HEK293T (cell line): ENCODE data around the gene FANCG.

Source experiments
- ARNT ChIP-seq: fragments of 450-650 bp; IDR thresholded peaks from 2 replicates; pipeline ENCODE4 v1.6.1; 2017; ENCODE audit warnings: mild to moderate bottlenecking
- BHLHE40 ChIP-seq: fragments of 450-650 bp; IDR thresholded peaks from 2 replicates; pipeline ENCODE4 v1.6.1; 2016; ENCODE audit warnings: mild to moderate bottlenecking, moderate library complexity, borderline replicate concordance
- ELF4 ChIP-seq: fragments of 450-650 bp; IDR thresholded peaks from 2 replicates; pipeline ENCODE4 v1.6.1; 2017; ENCODE audit warnings: antibody characterized with exemption
- FOXA1 ChIP-seq: fragments of 450-650 bp; IDR thresholded peaks from 2 replicates; pipeline ENCODE4 v1.6.1; 2016; ENCODE audit warnings: mild to moderate bottlenecking
- FOXK2 ChIP-seq: fragments of 450-650 bp; IDR thresholded peaks from 2 replicates; pipeline ENCODE4 v1.6.1; 2016; ENCODE audit warnings: mild to moderate bottlenecking
- FOXM1 ChIP-seq: fragments of 450-650 bp; IDR thresholded peaks from 2 replicates; pipeline ENCODE4 v1.6.1; 2017; ENCODE audit warnings: mild to moderate bottlenecking, borderline replicate concordance
- HDGF ChIP-seq: fragments of 450-650 bp; IDR thresholded peaks from 2 replicates; pipeline ENCODE4 v1.6.1; 2017; ENCODE audit warnings: antibody characterized with exemption, borderline replicate concordance
- LEF1 ChIP-seq: fragments of 450-650 bp; IDR thresholded peaks from 2 replicates; pipeline ENCODE4 v1.6.1; 2017; ENCODE audit warnings: mild to moderate bottlenecking, borderline replicate concordance
- NFRKB ChIP-seq: fragments of 450-650 bp; IDR thresholded peaks from 2 replicates; pipeline ENCODE4 v1.6.1; 2016; ENCODE audit warnings: mild to moderate bottlenecking, moderate library complexity
- SP1 ChIP-seq: fragments of 450-650 bp; IDR thresholded peaks from 2 replicates; pipeline ENCODE4 v1.6.1; 2017
- SUZ12 ChIP-seq: fragments of 450-650 bp; IDR thresholded peaks from 2 replicates; pipeline ENCODE4 v1.6.1; 2016; ENCODE audit warnings: mild to moderate bottlenecking
- TARDBP ChIP-seq: fragments of 450-650 bp; IDR thresholded peaks from 2 replicates; pipeline ENCODE4 v1.6.1; 2016
- ZNF384 ChIP-seq: fragments of 450-650 bp; IDR thresholded peaks from 2 replicates; pipeline ENCODE4 v1.6.1; 2016
- TF ChIP-seq, protein P1 (sequence below): fragments of 450-650 bp; IDR thresholded peaks from 2 replicates; pipeline ENCODE4 v1.6.1; 2016

DNA sequence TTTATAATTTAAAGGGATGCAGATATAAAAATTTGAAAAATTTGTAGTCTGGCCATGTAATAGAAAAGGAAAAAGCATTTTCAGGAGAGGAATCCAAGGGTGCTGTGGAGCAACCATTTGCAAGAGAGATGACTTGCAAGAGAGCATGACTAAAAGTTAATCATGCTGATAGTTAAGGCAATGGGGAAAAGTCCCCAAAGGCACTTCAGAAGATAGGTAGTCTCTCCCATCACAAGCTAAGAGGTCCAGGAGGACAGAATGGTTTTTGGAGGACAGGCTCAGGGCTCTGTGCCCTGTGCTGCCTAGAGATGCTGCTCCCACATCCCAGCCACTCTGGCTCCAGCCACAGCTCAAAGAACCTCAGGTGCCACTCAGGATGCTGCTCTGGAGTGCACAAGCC, 51.4 kb downstream of the FANCG start:
- TF ChIP-seq FOXM1 = no peak
- TF ChIP-seq BHLHE40 = no peak
- no peak for TF ChIP-seq FOXA1
- TF ChIP-seq SUZ12 = no peak
- TF ChIP-seq ARNT = no peak
- TF ChIP-seq NFRKB = no peak
- TF ChIP-seq, protein P1, sequence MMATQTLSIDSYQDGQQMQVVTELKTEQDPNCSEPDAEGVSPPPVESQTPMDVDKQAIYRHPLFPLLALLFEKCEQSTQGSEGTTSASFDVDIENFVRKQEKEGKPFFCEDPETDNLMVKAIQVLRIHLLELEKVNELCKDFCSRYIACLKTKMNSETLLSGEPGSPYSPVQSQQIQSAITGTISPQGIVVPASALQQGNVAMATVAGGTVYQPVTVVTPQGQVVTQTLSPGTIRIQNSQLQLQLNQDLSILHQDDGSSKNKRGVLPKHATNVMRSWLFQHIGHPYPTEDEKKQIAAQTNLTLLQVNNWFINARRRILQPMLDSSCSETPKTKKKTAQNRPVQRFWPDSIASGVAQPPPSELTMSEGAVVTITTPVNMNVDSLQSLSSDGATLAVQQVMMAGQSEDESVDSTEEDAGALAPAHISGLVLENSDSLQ = no peak
- TF ChIP-seq ZNF384 = no peak
- TF ChIP-seq SP1 = no peak
- TF ChIP-seq FOXK2 = no peak
- no peak for TF ChIP-seq ELF4
- no peak for TF ChIP-seq LEF1
- no peak for TF ChIP-seq TARDBP
- no peak for TF ChIP-seq HDGF
